Measurements from ENCODE around the gene MVB12B.

The MVB12B gene

DNA sequence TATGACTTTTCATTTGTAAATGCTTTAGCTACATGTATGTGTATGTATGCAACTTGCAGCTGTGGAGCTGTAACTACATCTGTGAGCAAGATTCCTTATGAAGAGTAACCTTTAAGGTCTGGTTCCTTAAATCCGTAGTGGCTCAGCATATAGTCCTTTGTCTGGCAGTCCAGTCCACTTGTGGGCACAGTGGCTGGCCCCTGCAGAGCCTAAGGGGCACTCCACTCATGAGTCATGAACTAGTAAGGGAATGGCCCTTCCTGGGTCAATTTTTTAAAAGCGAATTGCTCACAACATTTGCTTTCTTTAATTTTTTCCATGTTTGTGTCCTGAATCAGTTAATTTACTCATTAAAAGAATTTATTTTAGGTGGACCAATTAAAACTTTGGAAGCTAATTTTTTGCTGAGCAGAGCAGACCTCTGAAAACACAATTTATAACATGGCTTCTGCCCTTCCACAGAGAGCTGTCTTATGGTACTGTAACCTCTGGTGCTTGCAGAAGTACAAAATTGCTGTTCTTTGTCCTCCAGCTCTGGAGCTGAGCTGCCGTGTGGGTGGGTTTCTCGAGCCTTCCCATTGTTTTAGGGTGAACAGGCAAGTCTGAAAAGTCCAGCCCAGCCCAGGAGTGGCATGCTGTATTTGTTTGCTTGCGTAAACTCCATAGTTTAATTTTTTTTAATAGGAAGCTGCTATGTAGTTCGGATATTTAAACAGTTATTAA lies 110.1 kb downstream of the MVB12B start:
- no peak for FAIRE-seq

DNA sequence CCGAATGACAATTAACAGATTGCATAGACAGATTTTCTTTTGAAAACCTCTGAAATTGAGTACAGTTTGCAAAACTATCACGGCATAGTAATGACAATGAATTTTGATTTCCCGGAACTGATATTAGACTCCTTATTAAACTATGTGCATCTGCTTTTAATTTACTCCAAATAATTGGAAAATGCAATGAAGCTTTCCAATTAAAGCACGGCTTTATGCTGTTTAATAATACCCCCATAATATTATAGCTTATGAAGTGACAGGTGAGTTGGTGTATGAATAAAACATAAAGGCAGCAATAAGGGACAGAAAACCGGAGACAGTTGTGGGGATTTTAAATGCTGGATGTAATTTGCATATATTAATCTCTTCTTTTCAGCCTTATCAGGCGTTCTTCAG lies 110.6 kb downstream of the MVB12B start:
- FAIRE-seq: no peak

- no peak for FAIRE-seq
Observed at GRCh38 chr9:126437701-126438100, 111.1 kb downstream of the MVB12B start.

GRCh38 chr9:126438741-126439401 lies 112.2 kb downstream of the MVB12B start:
- no peak for FAIRE-seq

DNA sequence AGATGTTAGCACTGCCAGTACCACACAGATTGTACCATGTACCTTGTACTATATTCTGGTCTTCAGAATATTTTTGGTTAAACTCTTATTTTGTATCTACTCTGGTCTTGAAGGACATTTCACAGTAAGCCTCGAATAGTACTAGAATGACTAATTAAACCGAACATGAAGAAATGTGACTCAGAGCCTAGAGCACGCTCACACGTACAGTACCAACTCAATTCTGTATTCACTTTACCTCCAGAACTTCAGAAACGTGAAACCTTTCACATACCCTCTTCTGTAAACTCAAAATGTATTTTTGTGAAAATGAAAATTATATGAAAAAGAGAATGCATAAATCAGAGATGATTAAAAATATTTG lies 112.8 kb downstream of the MVB12B start:
- no peak for FAIRE-seq

DNA sequence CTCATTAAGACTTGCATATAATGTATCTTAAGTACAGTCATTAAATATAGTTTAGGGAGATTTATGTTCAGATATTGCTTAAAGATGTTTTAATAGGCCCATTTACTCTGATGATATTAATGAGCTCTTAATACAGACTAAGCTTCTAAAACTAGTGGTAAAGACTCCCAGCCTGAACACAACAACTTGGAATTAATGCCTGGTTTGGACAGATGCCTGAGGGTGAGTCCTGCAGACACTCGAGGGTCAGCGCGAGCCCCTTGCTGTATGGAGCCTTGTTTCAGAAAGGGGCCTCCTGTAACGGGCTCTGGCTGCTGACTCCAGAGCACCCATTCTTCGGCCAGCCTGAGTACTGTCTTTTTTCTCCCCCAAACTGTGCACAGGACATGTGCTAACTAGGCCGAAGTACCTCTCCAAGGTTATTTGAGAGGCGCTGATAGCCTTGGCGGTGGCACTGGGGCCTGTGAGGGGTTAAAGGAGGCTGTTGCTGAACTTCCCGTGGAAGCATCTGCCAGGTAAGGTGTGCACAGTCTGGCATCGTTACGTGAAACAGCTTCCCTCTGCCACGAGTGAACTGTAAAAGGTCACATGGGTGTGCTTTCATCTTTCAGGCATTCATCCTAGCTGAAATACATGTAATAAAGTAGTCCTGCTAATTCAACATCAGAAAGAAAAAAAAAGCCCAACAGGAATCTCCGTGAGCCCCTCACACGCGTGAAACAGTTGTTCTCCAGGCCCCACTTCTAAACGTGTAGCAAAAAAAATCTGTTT lies 113.4 kb downstream of the MVB12B start:
- FAIRE-seq: no peak

- no peak for FAIRE-seq
Observed at GRCh38 chr9:126440940-126441339, 114.3 kb downstream of the MVB12B start.

- no peak for FAIRE-seq
Observed at GRCh38 chr9:126442636-126443035, 116.0 kb downstream of the MVB12B start.

- no peak for FAIRE-seq
Observed at GRCh38 chr9:126443144-126443543, 116.5 kb downstream of the MVB12B start.

- no peak for FAIRE-seq
Observed at GRCh38 chr9:126448136-126448535, 121.5 kb downstream of the MVB12B start.

DNA sequence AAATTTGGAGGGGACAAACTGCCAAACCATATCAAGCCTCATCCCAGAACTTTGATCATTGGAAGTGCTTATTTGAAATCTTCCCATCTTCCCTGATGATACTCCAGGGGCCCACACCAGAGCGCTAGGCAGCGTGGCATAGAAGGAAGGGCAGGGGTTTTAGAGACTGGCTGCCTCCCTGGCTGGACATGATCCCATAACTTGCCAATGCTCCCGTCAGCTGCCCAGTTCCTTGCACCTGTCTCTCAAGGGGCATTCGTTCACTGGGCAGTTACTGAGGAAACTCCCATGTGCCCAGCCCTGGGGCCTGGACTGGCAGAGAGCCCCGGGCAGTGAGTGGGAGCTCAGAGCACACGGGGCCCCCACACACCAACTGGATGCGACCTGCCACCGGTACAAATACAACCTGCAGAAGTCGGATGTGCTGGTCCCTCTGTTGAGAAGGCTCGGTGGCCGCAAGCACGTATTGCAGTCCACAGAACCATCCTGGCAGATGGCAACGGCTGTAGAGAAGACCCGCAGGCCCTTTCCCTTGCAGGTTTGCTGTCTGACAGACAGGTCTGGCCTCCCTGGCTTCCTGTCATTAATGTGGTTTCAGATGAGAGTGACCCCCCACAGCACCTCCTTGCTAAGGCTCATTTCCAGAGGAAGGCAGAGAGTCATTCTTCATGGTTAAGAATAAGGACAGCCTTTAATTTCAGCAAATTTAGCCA lies 122.4 kb downstream of the MVB12B start:
- no peak for FAIRE-seq

- no peak for FAIRE-seq
Observed at GRCh38 chr9:126449725-126450667, 123.4 kb downstream of the MVB12B start.

DNA sequence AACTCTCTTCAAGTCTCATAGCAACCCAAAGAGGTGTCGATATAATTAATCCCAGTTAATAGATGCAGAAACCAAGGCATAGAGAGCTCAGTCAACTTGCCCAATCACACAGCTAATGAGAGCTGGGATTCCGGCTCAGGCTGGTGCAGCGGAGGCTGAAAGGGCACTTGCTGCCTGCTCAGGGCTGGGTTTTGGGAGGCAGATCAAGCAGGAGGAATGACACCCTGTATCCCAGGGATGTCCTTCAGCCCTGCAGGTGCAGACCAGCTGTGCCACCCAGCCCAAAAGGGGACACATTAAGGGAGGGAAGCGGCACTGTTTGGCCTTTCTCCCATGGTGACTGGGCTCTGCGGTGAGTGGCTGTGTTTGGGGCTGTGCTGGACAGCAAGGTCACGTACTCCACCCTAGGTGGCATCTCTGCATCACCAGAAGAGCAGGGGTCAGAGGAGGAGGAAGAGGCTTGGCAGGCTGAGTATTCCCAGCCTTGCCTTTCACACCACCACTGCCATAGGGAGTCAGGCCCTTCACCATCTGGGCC lies 124.1 kb downstream of the MVB12B start:
- FAIRE-seq: no peak

- no peak for FAIRE-seq
Observed at GRCh38 chr9:126451316-126451885, 124.8 kb downstream of the MVB12B start.

DNA sequence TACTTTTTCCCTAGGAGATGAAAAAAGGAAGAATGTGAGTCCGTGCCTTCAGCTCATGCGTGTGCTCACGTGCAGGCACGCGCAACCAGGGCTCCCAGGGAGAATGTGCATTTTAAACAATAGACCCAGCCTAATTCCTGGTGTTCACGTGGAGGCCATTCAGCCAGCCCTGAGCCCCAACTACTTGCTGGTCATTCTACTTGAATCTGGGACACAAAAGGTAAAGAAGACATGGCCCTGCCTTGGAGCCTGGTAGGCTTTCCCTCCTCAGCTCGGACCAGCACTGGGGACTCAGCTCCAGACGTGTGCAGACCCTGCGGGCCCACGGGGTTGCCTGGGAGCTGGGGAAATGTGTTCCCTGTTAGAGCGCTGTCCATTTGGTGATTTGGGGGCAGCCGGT lies 125.5 kb downstream of the MVB12B start:
- no peak for FAIRE-seq

DNA sequence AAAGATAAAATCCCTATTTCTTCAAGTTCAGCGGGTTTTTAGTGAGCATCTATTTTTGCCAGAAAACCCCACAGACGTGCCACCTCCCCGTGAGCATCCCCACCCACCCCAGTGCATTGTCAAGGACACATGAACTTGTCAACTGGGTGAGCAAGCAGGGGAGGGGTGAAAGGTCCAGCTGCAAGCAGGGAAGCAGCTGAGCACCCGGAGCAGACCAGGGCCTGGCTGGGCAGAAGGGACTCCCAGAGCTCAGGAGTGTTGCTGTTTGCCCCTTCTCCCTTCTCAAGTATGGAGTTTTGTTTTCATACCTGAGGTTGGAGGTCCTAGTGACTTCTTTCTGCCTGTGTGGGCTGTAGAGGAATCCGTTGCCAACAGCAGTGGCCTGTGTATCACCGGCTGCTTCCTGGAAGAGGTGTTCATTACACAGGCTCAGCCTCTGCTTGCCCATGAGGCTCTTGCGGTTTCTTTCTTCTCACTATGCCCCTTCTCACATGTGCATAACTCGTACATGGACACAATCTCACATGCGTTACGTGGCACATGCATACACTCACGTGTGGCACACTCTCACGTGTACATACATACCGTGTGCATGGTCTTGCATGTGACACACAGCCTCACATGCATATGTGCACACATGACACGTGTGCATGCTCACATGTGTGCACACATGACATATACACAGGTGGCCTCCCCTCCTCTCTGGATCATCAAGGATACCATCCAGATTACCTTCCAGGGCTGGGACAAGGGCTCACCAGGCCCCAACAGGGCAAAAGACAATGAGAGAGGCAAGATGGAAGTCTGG lies 126.7 kb downstream of the MVB12B start:
- FAIRE-seq: no peak

DNA sequence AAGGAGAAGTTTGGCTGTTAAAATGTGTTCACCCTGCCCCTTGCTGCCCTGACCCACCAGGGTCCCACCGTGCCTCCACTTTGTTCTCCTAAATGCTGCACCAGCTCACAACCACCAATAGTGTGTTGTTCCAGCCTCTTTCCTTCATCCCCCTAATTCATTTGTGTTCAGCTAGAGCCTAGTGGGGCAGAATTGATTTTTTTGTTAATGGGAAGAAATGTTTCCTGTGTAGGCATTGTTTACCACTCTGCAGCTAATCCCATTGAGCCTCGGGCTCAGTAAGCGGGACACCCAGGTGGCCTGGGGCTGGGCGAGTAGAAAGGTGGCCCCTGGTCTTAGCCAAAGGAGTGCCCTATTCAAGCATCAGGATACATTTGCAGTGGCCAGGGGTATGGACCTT lies 127.6 kb downstream of the MVB12B start:
- FAIRE-seq: no peak

- no peak for FAIRE-seq
Observed at GRCh38 chr9:126454795-126455194, 128.2 kb downstream of the MVB12B start.

DNA sequence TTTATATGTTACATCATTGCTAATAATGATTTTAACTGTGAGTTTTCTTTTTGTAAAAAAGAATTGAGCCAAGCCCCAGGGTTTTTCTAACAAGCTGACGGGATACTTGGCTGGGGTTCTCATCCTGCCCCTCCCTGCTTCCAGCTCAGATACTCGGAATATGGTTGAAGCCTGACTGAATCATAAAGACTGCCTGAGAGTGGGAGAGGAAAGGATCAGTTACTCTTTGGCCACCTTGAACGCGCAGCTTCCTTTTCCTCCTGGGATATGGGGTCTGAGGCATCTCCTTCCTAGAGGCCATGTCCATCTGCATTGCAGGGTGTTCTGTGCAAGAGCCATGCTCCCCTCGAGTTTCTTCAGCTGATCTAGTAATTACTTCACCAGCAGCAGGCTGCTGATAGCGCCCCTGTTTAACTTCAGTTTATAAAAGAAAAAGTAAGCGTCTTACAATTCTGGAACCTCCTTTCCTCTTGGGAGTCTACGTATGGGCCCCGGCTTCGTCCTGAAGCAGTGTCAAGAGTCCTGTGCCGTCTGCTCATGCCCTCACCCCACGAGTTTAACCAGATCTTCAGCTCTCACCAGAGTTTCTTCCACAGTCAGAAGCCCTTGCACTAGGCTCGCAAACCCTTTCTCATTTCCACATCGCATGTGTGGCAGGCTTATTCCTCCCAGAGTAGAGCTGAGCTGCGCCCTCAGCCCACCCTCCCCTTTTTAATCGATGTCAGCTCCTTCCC lies 130.0 kb downstream of the MVB12B start:
- no peak for FAIRE-seq

GRCh38 chr9:126457175-126457547 lies 130.5 kb downstream of the MVB12B start:
- FAIRE-seq: no peak

Data from islet of Langerhans (tissue), 1 donor.